NCI-H1092 (cell line): ENCODE results near the gene ELOVL3.

ENCODE experiments used
- DNase-seq: peaks from one replicate; lab custom pipeline; 2025; lab: John Stamatoyannopoulos, UW

ELOVL3 gene

GRCh38 chr10:102254426-102254825 is 28.3 kb downstream of the ELOVL3 start:
- DNase-seq: no peak

GRCh38 chr10:102255404-102255803 is 29.3 kb downstream of the ELOVL3 start:
- no peak for DNase-seq

- no peak for DNase-seq
Measured at GRCh38 chr10:102261196-102261595, 35.1 kb downstream of the ELOVL3 start.

GRCh38 chr10:102261842-102262241 is 35.7 kb downstream of the ELOVL3 start:
- no peak for DNase-seq

GRCh38 chr10:102262744-102263370 is 36.8 kb downstream of the ELOVL3 start:
- DNase-seq: no peak

GRCh38 chr10:102264371-102264770 is 38.3 kb downstream of the ELOVL3 start:
- no peak for DNase-seq

GRCh38 chr10:102266670-102267069 is 40.6 kb downstream of the ELOVL3 start:
- DNase-seq: no peak

- no peak for DNase-seq
Measured at GRCh38 chr10:102267748-102268147, 41.6 kb downstream of the ELOVL3 start.

GRCh38 chr10:102268375-102268888 is 42.3 kb downstream of the ELOVL3 start:
- no peak for DNase-seq

- no peak for DNase-seq
Measured at GRCh38 chr10:102269017-102269416, 42.9 kb downstream of the ELOVL3 start.

GRCh38 chr10:102274062-102274461 is 48.0 kb downstream of the ELOVL3 start:
- no peak for DNase-seq

GRCh38 chr10:102275343-102275742 is 49.2 kb downstream of the ELOVL3 start:
- DNase-seq: no peak

- DNase-seq: no peak
Measured at GRCh38 chr10:102279104-102279503, 53.0 kb downstream of the ELOVL3 start.
